IgD-negative memory B cell (primary cell): ENCODE data around the gene TNFAIP1. TPM values are rescaled to one million over a fixed set of nuclear protein-coding genes. Genes with fewer than 3 reads are reported as not detected.

Experiments
- H3K27ac Mint-ChIP-seq, 3 donors: one replicate each; pipeline ENCODE4 v1.8.0; 2020 to 2022; ENCODE audit warnings: mild to moderate bottlenecking in 3 of 3, mixed read lengths in 3 of 3, moderate library complexity in 1 of 3
- H3K27me3 Mint-ChIP-seq: one replicate; pipeline ENCODE4 v1.8.0; 2021; ENCODE audit warnings: mixed read lengths
- H3K36me3 Mint-ChIP-seq: one replicate; pipeline ENCODE4 v1.8.0; 2020; ENCODE audit warnings: mild to moderate bottlenecking, mixed read lengths
- H3K4me1 Mint-ChIP-seq, 3 donors: one replicate each; pipeline ENCODE4 v1.8.0; 2020 to 2022; ENCODE audit warnings: mixed read lengths in 3 of 3, mild to moderate bottlenecking in 1 of 3
- H3K4me3 Mint-ChIP-seq, 4 donors: one replicate each; pipeline ENCODE4 v1.8.0; 2020 to 2022; ENCODE audit warnings: mild to moderate bottlenecking in 4 of 4, mixed read lengths in 4 of 4, moderate library complexity in 3 of 4
- H3K9me3 Mint-ChIP-seq, 3 donors: one replicate each; pipeline ENCODE4 v1.8.0; 2020 to 2021; ENCODE audit warnings: mixed read lengths in 3 of 3, mild to moderate bottlenecking in 1 of 3
- polyA plus RNA-seq: library from polyadenylated mRNA; unstranded; fragments of 300-500 nt; fragmentation: Illumina TruSeq; gene quantifications from one replicate; pipeline ENCODE4 v1.2.3, GENCODE V29; 2021

Gene TNFAIP1
- polyA plus RNA-seq, 1 donor from 2014 or later: 11.1 TPM

DNA sequence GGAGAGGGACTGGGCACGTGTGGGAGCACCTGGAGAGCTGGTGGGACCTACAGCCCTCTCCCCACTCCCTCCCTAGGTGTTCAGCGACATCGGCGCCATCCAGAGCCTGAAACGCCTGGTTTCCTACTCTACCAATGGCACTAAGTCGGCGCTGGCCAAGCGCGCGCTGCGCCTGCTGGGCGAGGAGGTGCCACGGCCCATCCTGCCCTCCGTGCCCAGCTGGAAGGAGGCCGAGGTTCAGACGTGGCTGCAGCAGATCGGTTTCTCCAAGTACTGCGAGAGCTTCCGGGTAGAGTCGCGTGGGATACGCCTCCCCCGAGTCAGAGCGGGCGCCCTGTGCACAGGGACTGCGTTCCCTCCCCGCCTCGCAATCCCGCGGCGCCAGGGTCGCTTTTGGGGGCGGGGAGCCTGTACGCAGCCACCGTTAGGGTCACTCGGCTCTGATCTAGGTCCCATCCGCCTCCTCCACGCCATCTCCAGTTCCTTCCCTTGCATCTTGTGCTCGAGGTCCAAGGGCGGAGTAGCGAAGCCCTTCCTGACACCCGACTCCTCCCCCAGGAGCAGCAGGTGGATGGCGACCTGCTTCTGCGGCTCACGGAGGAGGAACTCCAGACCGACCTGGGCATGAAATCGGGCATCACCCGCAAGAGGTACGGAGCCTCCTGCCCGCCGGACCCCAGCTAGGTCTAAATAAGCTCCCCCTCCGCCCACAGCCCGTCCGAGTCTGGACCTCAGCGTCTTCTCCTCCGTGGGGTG is 48.9 kb downstream of the TNFAIP1 start:
- H3K4me1 Mint-ChIP-seq: peaks cover 0 to 17% (median 6%) of the 10 kb centered on the region in 3 donors

DNA sequence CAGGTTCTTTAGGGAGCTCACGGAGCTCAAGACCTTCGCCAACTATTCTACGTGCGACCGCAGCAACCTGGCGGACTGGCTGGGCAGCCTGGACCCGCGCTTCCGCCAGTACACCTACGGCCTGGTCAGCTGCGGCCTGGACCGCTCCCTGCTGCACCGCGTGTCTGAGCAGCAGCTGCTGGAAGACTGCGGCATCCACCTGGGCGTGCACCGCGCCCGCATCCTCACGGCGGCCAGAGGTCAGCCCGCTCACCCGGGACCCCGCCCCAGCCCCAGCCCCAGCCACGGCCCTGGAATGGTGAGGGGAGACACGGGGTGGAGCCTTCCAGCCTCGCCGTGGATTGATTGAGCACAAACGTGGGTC is 49.5 kb downstream of the TNFAIP1 start:
- no peaks in the 10 kb centered on the region for H3K9me3 Mint-ChIP-seq
- peak overlapping the region; percentile 70 to 95 (median 91) for H3K4me3 Mint-ChIP-seq
- H3K27ac Mint-ChIP-seq: no peak overlapping the region
- H3K4me1 Mint-ChIP-seq: peaks cover 0 to 17% (median 6%) of the 10 kb centered on the region in 3 donors
- H3K36me3 Mint-ChIP-seq: peaks cover 9% of the 10 kb centered on the region
- H3K27me3 Mint-ChIP-seq: peaks cover 10% of the 10 kb centered on the region

More for the DNA sequence above, 48.9 kb downstream of the TNFAIP1 start:
- H3K27me3 Mint-ChIP-seq: peaks cover 10% of the 10 kb centered on the region
- H3K27ac Mint-ChIP-seq: no peak overlapping the region
- peaks cover 8% of the 10 kb centered on the region for H3K36me3 Mint-ChIP-seq
- no peaks in the 10 kb centered on the region for H3K9me3 Mint-ChIP-seq
- peak overlapping the region; percentile 70 to 95 (median 91) for H3K4me3 Mint-ChIP-seq

DNA sequence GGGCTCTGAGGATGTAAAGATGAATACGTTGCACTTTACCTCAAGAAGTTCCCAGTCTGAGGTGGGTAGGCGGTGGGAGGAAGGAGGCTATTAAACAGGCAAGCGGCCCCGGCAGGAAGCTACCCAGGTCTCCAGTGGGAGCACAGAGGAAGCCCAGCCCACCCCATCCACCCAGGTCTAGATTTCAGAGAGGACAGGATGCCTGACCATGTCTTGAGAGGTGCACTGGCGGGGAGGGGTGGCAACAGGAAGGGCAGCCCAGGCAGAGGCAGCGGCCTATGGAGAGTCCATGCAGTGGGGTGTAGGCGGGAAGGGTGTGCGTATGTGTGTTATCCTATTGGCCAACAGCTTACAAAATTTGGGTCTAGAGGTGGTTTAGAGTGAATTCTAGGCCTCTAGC is 49.8 kb downstream of the TNFAIP1 start:
- no peak overlapping the region for H3K27ac Mint-ChIP-seq

DNA sequence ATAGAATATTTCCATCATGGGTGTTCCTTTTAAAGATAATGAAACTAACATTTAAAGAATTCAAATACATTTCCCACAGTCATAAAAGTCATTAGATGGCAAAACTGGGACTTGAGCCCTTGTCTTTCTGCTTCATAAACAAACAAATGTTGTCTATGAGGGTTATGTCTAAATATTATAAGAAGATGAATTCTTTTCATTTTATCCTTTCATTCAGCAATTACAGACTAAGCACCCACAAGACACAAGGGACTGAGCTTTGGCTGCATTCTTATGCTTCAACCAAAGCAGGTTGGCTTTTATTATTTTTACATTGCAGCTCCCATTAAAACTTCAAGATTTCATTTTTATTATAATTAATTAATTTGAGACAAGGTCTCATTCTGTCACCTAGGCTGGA is 50.8 kb downstream of the TNFAIP1 start:
- no peak overlapping the region for H3K27ac Mint-ChIP-seq
- H3K9me3 Mint-ChIP-seq: no peaks in the 10 kb centered on the region
- H3K4me1 Mint-ChIP-seq: peaks cover 0 to 12% (median 6%) of the 10 kb centered on the region in 3 donors
- no peak overlapping the region for H3K4me3 Mint-ChIP-seq
- peaks cover 9% of the 10 kb centered on the region for H3K27me3 Mint-ChIP-seq
- peaks cover 14% of the 10 kb centered on the region for H3K36me3 Mint-ChIP-seq

More for the DNA sequence above, 49.8 kb downstream of the TNFAIP1 start:
- Mint-ChIP-seq H3K9me3 (no peaks in the 10 kb centered on the region), H3K36me3 (peaks cover 11% of the 10 kb centered on the region), H3K4me3 (peak overlapping the region in 3 of 4 donors; percentile 82 to 95 (median 88)), H3K27me3 (peaks cover 9% of the 10 kb centered on the region), H3K4me1 (peaks cover 0 to 13% (median 6%) of the 10 kb centered on the region in 3 donors)

DNA sequence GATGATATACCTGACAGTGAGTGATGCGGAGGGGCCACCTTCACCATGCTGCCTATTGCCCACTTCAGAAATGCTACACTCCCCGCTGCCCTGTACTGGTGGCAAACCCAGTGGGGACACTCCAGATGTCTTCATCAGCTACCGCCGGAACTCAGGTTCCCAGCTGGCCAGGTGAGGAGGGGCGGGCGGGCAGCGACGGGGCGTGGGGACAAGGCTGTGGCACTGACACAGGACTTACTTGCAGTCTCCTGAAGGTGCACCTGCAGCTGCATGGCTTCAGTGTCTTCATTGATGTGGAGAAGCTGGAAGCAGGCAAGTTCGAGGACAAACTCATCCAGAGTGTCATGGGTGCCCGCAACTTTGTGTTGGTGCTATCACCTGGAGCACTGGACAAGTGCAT is 52.5 kb downstream of the TNFAIP1 start:
- Mint-ChIP-seq H3K9me3 (no peaks in the 10 kb centered on the region), H3K4me3 (no peak overlapping the region), H3K27ac (no peak overlapping the region), H3K27me3 (peaks cover 7% of the 10 kb centered on the region), H3K4me1 (peaks cover 0 to 11% (median 6%) of the 10 kb centered on the region in 3 donors), H3K36me3 (peaks cover 14% of the 10 kb centered on the region)

DNA sequence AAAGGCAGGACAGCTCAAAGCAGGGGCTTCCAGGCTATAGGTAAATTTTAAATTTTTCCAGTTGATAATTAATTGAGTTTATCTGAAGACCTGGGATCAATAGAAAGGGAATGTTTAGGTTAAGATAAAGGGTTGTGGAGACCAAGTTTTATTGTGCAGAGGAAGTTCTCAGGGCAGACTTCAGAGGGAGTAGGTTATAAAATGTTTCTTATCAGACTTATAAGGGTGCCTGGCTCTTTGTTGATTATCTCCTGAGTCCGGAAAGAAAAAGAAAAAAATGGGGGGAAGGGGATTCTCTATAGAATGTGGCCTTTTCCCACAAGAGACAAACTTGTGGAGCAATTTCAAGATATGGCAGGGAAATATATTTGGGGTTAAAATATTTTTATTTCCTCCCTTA is 54.6 kb downstream of the TNFAIP1 start:
- Mint-ChIP-seq H3K36me3 (peaks cover 11% of the 10 kb centered on the region), H3K4me1 (peaks cover 0 to 3% (median 2%) of the 10 kb centered on the region in 3 donors), H3K27me3 (no peaks in the 10 kb centered on the region), H3K27ac (no peak overlapping the region), H3K9me3 (no peaks in the 10 kb centered on the region), H3K4me3 (no peak overlapping the region)

DNA sequence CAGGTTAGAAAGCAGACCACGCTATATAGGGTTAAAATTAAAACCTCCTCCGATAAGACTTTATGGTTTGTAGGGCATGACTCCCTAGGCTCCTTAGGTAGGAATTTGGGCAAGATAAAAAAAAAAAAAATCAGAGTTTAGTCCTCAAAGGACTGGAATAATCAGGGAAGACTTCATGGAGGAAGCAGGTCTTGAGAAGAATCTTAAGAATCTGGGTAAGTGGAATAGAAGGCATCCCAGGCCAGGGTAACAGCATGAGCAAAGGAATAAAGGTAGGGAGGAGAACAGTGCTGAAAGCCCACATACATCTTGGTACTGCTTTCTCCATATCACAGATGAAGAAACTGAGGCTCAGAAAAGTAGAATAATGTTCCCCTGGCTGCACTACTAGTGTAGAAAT is 55.0 kb downstream of the TNFAIP1 start:
- H3K4me3 Mint-ChIP-seq: no peak overlapping the region
- no peaks in the 10 kb centered on the region for H3K9me3 Mint-ChIP-seq
- no peaks in the 10 kb centered on the region for H3K4me1 Mint-ChIP-seq
- H3K27ac Mint-ChIP-seq: peak overlapping the region in 1 of 3 donors; percentile 3
- no peaks in the 10 kb centered on the region for H3K27me3 Mint-ChIP-seq
- H3K36me3 Mint-ChIP-seq: peaks cover 11% of the 10 kb centered on the region

DNA sequence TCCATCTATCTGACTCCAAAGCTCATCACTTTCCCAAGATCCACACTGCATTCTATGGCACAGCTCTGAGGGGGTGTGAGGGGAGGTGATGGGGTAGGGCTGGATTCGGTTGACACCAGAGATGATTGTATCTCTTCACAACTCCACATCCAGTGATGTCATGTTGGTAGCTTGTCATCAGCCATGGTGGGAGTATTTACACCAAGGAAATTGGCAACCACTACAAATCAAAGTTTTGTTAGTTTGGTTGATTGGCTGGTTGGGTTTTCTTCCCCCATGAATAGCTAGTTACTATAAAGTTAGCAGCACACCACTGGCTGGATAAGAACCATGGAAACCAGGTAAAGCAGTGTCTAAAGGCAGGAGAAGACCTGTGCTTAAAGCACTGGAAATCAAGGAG is 55.4 kb downstream of the TNFAIP1 start:
- Mint-ChIP-seq H3K36me3 (peaks cover 11% of the 10 kb centered on the region), H3K27ac (no peak overlapping the region), H3K4me3 (no peak overlapping the region), H3K27me3 (no peaks in the 10 kb centered on the region), H3K4me1 (no peaks in the 10 kb centered on the region), H3K9me3 (no peaks in the 10 kb centered on the region)

DNA sequence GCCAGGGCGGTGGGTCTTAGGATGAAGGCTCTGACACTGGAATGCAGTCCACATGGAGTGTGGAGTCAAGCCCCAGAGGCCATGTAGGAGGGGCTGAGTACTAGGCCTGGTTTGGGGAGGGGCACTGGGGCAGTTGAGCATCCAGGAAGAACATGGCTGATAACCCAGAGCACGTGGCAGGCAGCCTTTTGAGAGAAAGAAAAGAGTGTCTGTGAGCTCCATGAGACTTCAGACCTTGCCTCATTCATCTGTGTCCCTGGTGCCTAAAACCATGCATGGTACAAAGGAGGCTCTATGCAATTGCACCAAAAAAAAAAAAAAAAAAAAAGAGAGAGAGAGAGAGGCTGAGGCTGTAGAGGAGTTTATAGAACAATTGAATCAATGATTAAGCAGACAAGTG is 55.8 kb downstream of the TNFAIP1 start:
- no peak overlapping the region for H3K27ac Mint-ChIP-seq
- H3K9me3 Mint-ChIP-seq: no peaks in the 10 kb centered on the region
- H3K27me3 Mint-ChIP-seq: no peaks in the 10 kb centered on the region
- H3K4me1 Mint-ChIP-seq: no peaks in the 10 kb centered on the region
- no peak overlapping the region for H3K4me3 Mint-ChIP-seq
- H3K36me3 Mint-ChIP-seq: peaks cover 11% of the 10 kb centered on the region

DNA sequence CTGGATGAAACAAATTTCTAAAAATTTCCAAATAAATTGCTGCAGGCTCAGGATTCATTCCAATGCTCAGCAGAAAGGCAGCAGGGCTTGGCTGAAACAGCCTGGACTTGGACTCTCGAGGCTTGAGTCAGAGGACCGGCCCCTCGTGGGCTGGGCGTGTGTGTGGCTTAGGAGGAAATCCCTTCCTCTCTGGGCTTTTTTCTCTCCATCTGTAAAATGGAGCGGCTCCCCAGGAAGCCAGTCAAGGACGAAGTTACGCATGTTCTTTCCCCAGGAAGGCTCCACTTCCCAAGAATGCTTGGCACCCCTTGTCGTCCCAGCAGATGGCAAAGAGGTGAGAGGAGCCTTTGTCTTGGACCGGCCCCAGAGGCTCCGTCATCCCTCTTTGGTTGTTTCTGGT is 56.9 kb downstream of the TNFAIP1 start:
- H3K27me3 Mint-ChIP-seq: no peaks in the 10 kb centered on the region
- H3K27ac Mint-ChIP-seq: no peak overlapping the region
- H3K36me3 Mint-ChIP-seq: peaks cover 12% of the 10 kb centered on the region
- H3K4me1 Mint-ChIP-seq: no peaks in the 10 kb centered on the region
- no peaks in the 10 kb centered on the region for H3K9me3 Mint-ChIP-seq
- H3K4me3 Mint-ChIP-seq: no peak overlapping the region

DNA sequence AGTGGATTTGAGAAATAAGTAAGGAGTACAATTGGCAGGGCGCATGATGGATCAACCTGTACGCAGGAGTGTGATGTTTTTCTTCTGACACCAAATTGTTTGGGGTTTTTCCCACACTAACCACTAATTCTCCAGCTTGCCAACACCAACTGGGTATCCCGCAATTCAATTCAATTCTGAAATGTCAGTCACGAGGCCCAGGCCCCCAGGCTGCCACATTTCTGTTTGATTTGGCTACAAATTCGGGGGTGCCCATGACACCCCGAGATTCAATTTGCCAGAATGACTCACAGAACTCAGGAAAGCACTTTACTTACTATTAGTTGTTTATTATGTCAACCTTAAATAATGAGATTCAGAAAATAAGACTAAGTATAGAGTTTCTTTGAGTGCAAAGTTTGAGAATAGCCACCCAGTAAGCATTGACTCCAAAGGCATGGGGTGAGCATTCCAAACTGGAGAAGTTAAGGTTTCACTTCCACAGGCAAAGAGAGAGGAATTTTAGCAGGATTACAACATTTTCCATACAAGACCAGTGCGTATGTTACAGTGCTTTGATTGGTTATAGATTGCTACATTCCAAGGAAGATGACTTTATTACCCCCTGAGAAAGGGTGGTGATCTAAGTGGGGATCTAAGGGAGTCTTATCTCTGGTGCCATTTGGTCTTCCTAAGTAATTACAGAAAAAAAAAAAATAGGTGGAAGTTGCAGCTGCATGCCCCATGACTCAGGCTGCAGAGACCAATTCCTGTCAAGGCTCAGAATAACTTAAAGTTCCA is 59.0 kb downstream of the TNFAIP1 start:
- Mint-ChIP-seq H3K27me3 (no peaks in the 10 kb centered on the region), H3K4me3 (no peak overlapping the region), H3K27ac (no peak overlapping the region), H3K4me1 (no peaks in the 10 kb centered on the region), H3K36me3 (peaks cover 10% of the 10 kb centered on the region), H3K9me3 (no peaks in the 10 kb centered on the region)

DNA sequence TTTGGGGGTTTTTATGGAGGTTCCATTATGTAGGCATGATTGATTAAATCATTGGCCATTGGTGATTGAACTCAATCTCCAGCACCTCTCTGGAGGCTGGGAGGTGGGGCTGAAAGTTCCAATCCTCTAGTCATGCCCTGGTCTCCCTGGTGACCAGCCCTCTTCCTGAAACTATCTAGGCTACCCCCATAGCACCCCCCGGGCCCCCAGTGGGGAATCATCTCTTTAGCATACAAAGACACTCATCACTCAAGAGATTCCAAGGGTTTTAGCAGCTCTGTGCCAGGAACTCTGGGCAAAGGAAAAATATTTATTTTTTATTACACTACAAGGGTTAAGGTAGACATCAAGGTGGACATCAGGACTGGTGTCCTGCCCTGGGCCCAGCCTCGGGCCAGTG is 59.9 kb downstream of the TNFAIP1 start:
- Mint-ChIP-seq H3K9me3 (no peaks in the 10 kb centered on the region), H3K36me3 (peaks cover 7% of the 10 kb centered on the region), H3K27me3 (no peaks in the 10 kb centered on the region), H3K4me1 (no peaks in the 10 kb centered on the region), H3K27ac (no peak overlapping the region), H3K4me3 (no peak overlapping the region)

DNA sequence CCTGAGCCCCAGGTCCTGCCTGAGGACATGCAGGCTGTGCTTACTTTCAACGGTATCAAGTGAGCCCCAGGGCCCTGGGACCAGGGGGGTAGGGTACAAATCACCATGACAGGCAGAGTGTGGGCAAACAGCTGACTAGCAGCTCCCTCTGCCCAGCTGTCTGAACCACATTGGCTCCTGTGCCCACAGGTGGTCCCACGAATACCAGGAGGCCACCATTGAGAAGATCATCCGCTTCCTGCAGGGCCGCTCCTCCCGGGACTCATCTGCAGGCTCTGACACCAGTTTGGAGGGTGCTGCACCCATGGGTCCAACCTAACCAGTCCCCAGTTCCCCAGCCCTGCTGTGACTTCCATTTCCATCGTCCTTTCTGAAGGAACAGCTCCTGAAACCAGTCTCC is 60.4 kb downstream of the TNFAIP1 start:
- peaks cover 4% of the 10 kb centered on the region for H3K36me3 Mint-ChIP-seq
- H3K9me3 Mint-ChIP-seq: no peaks in the 10 kb centered on the region
- no peak overlapping the region for H3K4me3 Mint-ChIP-seq
- no peaks in the 10 kb centered on the region for H3K4me1 Mint-ChIP-seq
- H3K27me3 Mint-ChIP-seq: no peaks in the 10 kb centered on the region
- no peak overlapping the region for H3K27ac Mint-ChIP-seq
